ENCODE data around the gene ARHGAP44.

- TF ChIP-seq CTCF (IDR thresholded peaks at IDR 0.05 in 8 of 11, conservative IDR thresholded peaks at IDR 0.05 in 3 of 11) = no peak
- TF ChIP-seq POLR2A (IDR thresholded peaks at IDR 0.05) = no peak
- TF ChIP-seq POLR2AphosphoS5 (IDR thresholded peaks at IDR 0.05) = no peak
These were observed 192.9 kb downstream of the ARHGAP44 start for GRCh38 chr17:12982224-12982623.

Measured in spleen (tissue), 7 donors.